GM20431 (cell line): Measurements from ENCODE around the gene ARMC6.
"Not testable (repeated sequence)": the region's sequence is repeated elsewhere in the genome, so short reads cannot be mapped to it uniquely, and the experiment has no call there.

Experiments
- in situ Hi-C: fragments of 300-500 bp; cut with MseI, MboI; formaldehyde crosslinking; loops from one replicate; pipeline ENCODE4 v1.15.0; 2020; ENCODE audit warnings: low sequenced_read_pairs; ENCODE audit not compliant: unreplicated experiment

The ARMC6 gene

DNA sequence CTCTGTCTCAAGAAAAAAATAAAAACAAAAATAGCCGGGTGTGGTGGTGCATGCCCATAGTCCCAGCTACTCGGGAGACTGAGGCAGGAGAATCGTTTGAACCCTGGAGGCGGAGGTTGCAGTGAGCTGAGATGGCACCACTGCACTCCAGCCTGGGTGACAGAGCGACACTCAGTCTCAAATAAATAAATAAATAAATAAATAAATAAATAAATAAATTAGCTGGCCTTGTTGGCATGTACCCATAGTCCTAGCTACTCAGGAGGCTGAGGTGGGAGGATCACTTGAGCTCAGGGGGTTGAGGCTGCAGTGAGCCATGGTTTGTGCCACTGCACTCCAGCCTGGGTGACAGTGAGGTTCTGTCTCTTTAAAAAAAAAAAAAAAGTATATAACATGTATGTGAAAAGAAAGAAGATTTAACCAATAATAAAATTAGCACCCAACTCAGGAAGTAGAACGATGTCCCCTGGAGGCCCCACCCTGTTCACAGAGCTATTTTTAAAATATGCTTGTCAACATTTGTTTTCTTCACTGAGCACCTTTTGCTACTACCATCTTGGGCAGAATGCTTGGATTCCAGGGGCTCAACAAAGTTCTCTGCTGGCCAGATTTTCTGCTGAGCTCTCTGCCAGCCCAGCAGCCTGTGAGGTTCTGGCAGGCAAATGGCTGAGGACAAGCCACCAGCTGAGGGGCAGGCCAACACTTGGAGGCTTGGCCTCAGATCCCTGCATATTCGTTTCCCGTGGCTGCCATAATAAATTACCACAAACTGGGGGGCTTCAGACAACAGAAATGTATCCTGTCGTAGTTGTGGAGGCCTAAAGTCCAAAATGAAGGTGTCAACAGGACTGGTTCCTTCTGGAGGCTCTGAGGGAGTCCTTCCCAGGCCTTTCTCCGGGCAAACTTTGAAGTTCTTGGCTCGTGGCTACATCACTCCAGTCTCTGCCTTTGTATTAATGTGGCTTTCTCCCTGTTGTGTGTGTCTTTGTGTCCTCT, 35.6 kb downstream of the ARMC6 start:
- in situ Hi-C loops = no loop called here

DNA sequence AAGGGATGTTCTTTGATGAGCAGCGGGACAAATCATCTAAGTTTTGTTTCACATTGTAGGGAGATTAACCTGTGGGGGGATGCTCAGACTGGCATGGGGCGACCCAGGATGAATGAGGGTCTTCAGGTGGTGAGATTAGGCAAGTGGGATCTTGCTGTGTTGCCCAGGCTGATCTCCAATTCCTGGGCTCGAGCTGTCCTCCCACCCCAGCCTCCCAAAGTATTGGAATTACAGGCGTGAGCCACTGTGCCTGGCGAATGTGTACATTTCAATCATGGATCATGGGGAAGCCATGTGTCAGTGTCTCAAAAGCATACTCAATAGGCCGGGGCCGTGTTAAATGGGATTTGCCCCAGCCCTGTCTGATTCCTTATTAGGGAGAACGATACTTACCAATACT, 38.5 kb downstream of the ARMC6 start:
- in situ Hi-C loops = no loop called here

DNA sequence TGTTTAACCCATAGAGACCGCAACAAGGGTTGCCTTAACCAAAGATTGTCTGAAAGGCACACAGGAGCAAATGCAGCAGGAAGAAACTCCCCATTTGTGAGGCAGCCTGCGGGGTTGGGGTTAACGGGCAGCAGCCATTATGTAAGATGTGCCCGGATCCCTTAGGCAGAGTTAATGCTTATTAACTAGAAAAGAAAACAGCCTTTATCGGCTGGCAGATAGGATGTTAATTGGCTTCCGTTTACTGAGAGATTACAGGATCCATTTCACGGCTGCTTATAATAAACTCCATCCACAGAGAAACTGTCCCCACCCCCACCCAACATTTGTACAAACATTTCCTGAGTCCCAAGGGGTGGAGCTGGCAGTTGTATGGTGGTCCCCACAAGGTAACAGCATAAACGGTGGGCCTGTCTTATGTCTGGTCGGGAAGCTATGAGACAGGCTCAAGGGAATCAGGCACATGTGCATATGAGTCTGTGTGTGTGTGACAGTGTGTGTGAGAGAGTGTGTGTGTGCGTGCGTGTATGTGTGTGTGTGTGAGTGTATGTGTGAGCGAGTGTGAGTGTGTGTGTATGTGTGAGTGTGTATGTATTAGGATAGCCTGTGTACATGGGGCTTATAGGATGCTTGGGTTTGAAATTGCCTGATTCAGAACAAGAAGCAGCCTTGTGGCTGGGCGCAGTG, 40.9 kb downstream of the ARMC6 start:
- in situ Hi-C loops = no loop called here

DNA sequence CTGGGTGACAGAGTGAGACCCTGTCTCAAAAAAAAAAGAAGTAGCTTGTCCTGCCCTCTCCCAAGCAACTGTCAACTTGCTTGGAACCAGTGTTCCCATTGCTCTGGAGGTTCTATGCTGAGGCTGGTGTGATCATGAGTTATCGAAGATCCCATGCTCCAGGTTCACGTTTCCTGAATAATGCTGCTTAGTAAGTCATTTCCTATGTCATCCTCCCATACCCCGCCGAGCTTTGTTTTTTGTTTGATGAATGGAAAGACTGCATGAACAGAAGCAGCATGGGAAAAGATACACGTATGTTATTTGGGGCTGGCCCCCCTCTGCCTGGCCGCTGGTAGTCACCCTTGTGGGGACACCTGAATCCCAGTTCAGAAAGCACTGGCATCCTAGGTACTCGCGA, 41.7 kb downstream of the ARMC6 start:
- in situ Hi-C loops = no loop called here

DNA sequence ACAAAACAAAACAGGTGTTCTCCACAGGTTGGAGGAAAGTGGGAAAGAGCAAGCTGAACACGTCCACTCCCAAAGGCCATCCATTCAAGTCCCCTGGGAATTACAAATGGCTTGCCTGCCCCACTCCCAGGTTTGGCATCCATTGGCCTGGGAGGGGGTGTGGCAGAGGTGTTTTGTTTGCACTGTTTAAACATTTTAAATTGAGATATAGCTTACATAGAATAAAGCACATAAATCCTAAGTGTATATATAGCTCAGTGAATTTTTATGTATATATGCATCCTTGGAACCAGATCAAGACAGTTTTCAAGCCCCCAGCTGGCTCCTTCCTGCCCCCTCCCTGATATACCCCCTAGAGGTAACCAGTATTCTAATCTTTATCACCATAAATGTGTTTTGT, 43.1 kb downstream of the ARMC6 start:
- in situ Hi-C loops = no loop called here

- in situ Hi-C loops = no loop called here
Measured at GRCh38 chr19:19077103-19077502, 43.7 kb downstream of the ARMC6 start.

DNA sequence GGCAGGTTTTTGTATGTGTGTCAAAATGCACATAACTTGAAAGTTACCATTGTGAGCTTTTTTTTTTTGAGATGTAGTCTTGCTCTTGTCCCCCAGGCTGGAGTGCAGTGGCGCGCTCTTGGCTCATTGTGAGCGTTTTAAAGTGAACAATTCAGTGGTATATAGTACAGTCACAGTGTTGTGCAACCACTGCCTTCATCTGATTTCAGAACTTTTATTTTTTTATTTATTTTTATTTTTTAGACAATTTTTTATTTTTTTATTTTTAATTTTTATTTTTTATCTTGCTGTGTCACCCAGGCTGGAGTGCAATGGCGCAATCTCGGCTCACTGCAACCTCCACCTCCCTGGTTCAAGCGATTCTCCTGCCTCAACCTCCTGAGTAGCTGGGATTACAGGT, 45.4 kb downstream of the ARMC6 start:
- in situ Hi-C loops = no loop called here

DNA sequence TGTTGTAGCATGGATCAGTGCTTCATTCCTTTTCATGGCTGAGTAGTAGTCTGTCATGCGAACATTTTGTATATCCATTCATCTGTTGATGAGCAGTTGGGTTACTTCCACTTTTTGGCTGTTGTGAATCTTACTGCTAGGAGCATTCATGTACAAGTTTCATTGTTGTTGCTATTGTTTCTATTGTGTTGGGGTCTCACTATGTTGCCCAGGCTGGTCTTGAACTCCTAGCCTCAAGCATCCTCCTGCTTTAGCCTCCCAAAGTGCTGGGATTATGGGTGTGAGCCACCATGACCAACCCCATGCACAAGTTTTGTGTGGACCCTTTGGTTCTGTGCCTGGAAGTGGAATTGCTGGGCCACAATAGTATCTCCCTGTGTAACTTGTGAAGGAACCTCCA, 46.2 kb downstream of the ARMC6 start:
- in situ Hi-C loops = no loop called here

DNA sequence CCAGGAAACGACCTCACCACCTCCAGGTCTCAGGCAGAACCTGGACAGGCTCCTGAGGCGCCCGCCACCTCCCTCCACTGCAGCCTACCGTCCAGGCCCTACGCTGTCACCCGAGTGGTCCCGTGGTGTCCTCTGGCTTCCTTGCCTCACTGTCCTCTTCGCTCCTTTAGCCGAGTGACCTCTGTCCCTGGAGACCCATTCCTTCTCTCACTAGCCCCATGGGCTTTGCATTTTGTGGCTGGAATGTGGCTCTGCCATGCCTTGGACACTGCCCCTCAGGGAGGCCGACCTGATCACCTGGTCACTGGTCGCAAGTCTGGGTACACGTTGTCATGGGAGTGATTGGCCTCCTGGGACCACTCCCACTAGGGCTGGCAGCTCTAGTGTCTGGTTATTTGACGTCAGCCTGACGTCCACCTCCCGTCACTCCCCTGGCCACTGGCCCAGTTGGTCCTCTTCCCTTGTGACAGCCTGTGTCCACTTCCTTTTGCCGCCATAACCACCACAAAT, 48.3 kb downstream of the ARMC6 start:
- in situ Hi-C loops = no loop called here

DNA sequence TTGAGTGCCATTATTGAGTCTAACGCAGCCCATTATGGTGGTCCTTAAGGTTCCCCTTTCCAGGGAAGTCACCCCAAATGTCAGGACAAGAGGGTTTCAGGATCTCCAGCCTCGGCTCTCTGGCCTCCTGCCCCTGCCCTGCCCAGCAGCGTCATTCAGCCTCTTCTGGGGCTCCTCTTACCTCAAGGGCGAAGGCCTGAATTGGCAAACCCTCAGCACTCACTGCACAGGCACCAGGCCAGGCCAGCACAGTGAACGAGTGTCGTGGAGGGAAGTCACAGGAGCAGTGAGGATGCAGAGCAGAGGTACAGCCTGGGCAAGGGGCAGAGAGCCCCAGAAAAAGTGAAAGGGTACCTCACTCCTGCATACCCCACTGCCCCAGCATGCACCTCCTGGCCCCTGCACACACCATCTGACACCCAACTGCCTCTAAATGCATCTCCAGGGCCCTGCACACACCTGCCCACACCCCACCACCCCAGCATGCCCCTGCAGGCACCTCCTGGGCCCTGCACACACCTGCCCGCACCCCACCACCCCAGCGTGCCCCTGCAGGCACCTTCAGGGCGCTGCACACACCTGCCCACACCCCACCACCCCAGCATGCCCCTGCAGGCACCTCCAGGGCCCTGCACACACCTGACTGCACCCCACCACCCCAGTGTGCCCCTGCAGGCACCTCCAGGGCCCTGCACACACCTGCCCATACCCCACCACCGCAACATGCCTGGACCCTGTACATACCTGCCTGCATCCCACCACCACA, 50.2 kb downstream of the ARMC6 start:
- in situ Hi-C loops = no loop called here

- in situ Hi-C loops = no loop called here
Measured at GRCh38 chr19:19087676-19088075, 54.3 kb downstream of the ARMC6 start.

DNA sequence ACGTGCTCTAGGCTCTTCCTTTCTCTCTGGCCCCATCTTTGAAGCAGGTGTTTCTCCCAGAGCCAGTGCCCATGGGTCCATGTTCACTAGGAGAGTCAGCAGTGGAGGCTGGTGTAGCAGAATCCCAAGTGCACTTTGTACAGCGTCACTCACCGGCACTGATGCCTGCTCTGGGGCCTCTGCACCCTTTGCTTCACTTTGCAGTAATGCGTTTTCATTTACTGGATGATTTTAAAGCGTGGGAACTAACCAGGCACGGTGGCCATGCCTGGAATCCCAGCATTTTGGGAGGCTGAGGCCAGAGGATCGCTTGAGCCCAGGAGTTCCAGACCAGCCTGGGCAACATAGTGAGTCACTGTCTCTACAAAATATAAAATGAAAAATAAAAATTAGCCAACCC, 61.1 kb downstream of the ARMC6 start:
- in situ Hi-C loops = no loop called here

GRCh38 chr19:19095691-19096090, 62.3 kb downstream of the ARMC6 start:
- in situ Hi-C loops = no loop called here

DNA sequence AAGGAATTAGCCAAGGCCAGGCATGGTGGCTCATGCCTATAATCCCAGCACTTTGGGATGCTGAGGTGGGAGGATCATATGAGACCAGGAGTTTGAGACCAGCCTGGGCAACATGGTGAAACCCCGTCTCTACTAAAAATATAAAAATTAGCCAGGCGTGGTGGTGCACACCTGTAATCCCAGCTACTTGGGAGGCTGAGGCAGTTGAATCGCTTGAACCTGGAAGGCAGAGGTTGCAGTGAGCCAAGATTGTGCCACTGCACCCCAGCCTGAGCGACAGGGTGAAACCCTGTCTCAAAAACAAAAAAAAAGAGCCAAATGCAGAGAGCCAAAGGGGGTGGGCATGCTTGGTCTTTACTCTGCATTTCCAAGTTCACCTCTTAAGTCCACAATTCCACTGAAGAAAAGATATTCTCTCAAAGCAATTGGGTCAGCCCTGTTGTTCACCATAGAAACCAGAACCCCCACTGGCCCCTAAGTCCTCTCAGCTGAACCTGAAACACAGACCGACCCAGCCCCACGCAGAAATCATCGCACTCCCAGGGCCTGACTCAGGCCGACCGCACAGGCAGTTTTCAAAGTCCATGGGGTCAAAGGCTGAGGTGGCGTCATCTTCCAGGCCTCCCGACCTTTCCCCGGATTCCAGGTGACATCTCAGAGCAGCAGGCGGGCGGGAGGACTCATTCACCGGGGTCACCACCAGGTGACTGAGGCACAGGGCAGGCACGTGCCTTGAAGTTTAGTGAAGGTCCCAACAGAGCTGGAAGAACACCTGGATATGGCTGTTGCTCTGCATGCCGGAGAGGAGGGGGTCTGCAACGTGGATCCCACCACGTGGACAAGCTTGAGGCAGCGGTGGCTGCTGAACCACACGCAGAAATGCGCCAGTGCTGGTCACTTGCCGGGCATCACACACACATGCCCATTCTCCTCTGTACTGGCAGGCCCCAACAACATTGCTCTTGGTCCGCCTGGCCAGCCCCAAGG, 63.5 kb downstream of the ARMC6 start:
- in situ Hi-C loops = no loop called here

DNA sequence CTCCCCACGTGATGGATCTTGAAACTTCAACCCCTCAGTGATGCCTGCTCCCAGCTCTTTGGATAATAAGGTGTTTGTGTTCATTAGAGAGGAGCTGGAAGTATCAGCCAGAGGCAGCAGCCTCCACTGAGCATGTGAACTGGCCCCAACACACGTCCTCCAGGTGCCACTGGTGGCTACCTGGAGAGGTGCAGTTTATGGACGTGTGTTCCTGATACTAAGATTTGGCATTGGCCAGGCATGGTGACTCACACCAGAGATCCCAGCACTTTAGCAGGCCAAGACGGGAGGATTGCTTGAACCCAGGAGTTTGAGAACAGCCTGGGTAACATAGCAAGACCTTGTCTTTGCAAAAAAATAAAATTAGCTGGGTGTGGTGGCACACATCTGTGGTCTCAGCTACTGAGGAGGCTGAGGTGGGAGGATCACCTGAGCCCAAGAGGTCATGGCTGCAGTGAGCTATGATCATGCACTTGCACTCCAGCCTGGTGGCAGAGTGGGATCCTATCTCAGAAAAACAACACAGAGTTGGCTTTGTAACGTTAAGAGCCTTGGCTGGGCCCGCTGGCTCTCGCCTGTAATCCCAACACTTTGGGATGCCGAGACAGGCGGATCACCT, 64.8 kb downstream of the ARMC6 start:
- in situ Hi-C loops = no loop called here

- in situ Hi-C loops = no loop called here
Measured at GRCh38 chr19:19098703-19099632, 65.6 kb downstream of the ARMC6 start.

DNA sequence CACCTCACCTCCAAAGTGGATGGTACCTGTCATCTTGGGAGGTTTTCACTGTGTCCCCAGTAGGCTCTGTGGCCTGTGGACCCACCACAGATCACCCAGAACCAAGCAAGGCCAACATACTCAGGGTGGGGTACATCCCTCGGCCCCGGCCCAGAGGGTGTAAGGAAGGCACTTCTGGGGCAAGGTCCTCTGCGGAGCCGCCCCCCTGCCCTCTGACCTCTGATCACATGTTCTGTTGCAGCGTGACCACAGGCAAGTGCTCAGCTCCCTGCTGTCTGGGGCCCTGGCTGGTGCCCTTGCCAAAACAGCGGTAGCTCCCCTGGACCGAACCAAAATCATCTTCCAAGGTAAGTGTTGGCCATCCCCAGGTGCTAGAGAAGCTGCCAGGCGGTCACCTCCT, 68.1 kb downstream of the ARMC6 start:
- in situ Hi-C loops = no loop called here

DNA sequence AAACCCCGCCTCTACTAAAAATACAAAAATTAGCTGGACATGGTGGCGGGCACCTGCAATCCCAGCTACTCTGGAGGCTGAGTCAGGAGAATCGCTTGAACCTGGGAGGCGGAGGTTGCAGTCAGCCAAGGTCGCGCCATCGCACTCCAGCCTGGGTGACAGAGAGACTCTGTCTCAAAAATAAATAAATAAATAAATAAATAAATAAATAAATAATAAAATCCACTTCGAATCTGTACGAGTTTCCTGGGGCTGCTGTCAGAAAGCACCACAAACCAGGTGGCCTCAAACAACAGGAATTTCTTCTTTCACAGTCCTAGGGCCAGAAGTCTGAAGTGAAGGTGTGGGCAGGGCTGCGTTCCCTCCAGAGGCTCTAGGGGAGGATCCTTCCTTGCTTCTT, 69.2 kb downstream of the ARMC6 start:
- in situ Hi-C loops = not testable (repeated sequence)
